HEK293 (cell line): ENCODE measurements around the gene ZNF577.
A peak's percentile ranks its signal among the peaks of the same experiment; 100 is the strongest.

Experiments
- EGR2 ChIP-seq: fragments of 450-650 bp; formaldehyde crosslinking; IDR thresholded peaks from 2 replicates; pipeline ENCODE4 v1.5.1; 2016; ENCODE audit warnings: low read depth, missing biosample characterization, missing genetic modification characterization
- GLIS2 ChIP-seq: fragments of 450-650 bp; formaldehyde crosslinking; IDR thresholded peaks from 2 replicates; pipeline ENCODE4 v1.5.1; 2016; ENCODE audit warnings: missing biosample characterization, missing genetic modification characterization
- HOXD13 ChIP-seq: sonication (generic); formaldehyde crosslinking; IDR thresholded peaks from 2 replicates; pipeline ENCODE4 v1.8.0; 2022; ENCODE audit warnings: missing genetic modification reagents, borderline replicate concordance
- KLF10 ChIP-seq: fragments of 450-650 bp; IDR thresholded peaks from 2 replicates; pipeline ENCODE4 v1.5.1; 2018; ENCODE audit warnings: missing biosample characterization, mild to moderate bottlenecking, missing genetic modification characterization
- KLF9 ChIP-seq: fragments of 450-650 bp; formaldehyde crosslinking; IDR thresholded peaks from 2 replicates; pipeline ENCODE4 v1.5.1; 2016; ENCODE audit warnings: missing biosample characterization, missing genetic modification characterization, low read depth
- SP3 ChIP-seq: fragments of 450-650 bp; formaldehyde crosslinking; IDR thresholded peaks from 2 replicates; pipeline ENCODE4 v1.5.1; 2016; ENCODE audit warnings: missing biosample characterization, missing genetic modification characterization
- SP7 ChIP-seq: fragments of 450-650 bp; formaldehyde crosslinking; IDR thresholded peaks from 2 replicates; pipeline ENCODE4 v1.5.1; 2016; ENCODE audit warnings: missing biosample characterization, missing genetic modification characterization
- YY1 ChIP-seq: fragments of 450-650 bp; formaldehyde crosslinking; IDR thresholded peaks from 2 replicates; pipeline ENCODE4 v1.5.1; 2018; ENCODE audit warnings: missing biosample characterization, missing genetic modification characterization
- ZBTB48 ChIP-seq: fragments of 450-650 bp; formaldehyde crosslinking; IDR thresholded peaks from 2 replicates; pipeline ENCODE4 v1.5.1; 2016; ENCODE audit warnings: missing biosample characterization, missing genetic modification characterization
- ZFP69B ChIP-seq: fragments of 450-650 bp; formaldehyde crosslinking; IDR thresholded peaks from 2 replicates; pipeline ENCODE4 v1.5.1; 2016; ENCODE audit warnings: missing biosample characterization, missing genetic modification characterization
- ZNF140 ChIP-seq: fragments of 450-650 bp; formaldehyde crosslinking; IDR thresholded peaks from 2 replicates; pipeline ENCODE4 v1.5.1; 2016; ENCODE audit warnings: missing biosample characterization, missing genetic modification characterization
- ZNF2 ChIP-seq: fragments of 450-650 bp; formaldehyde crosslinking; IDR thresholded peaks from 2 replicates; pipeline ENCODE4 v1.5.1; 2016; ENCODE audit warnings: missing biosample characterization, missing genetic modification characterization
- ZNF362 ChIP-seq: fragments of 450-650 bp; formaldehyde crosslinking; IDR thresholded peaks from 2 replicates; pipeline ENCODE4 v1.5.1; 2016; ENCODE audit warnings: missing biosample characterization, missing genetic modification characterization
- ZNF398 ChIP-seq: fragments of 450-650 bp; formaldehyde crosslinking; IDR thresholded peaks from 2 replicates; pipeline ENCODE4 v1.5.1; 2017; ENCODE audit warnings: missing biosample characterization, missing genetic modification characterization
- ZNF426 ChIP-seq: fragments of 450-650 bp; formaldehyde crosslinking; IDR thresholded peaks from 2 replicates; pipeline ENCODE4 v1.5.1; 2017; ENCODE audit warnings: missing biosample characterization, missing genetic modification characterization, mild to moderate bottlenecking, inconsistent platforms, moderate library complexity
- ZNF433 ChIP-seq: fragments of 450-650 bp; formaldehyde crosslinking; IDR thresholded peaks from 2 replicates; pipeline ENCODE4 v1.5.1; 2016; ENCODE audit warnings: missing biosample characterization, missing genetic modification characterization, low read depth
- ZNF518A ChIP-seq: fragments of 450-650 bp; formaldehyde crosslinking; conservative IDR thresholded peaks from 2 replicates; pipeline ENCODE4 v1.5.1; 2016; ENCODE audit warnings: low read depth, missing biosample characterization, missing genetic modification characterization
- TF ChIP-seq, protein P1 (sequence below): fragments of 450-650 bp; formaldehyde crosslinking; IDR thresholded peaks from 2 replicates; pipeline ENCODE4 v1.5.1; 2016; ENCODE audit warnings: missing biosample characterization, missing genetic modification characterization
- TF ChIP-seq, protein P2 (sequence below): fragments of 450-650 bp; formaldehyde crosslinking; IDR thresholded peaks from 2 replicates; pipeline ENCODE4 v1.5.1; 2016; ENCODE audit warnings: missing biosample characterization, missing genetic modification characterization
- TF ChIP-seq, protein P3 (sequence below): fragments of 450-650 bp; formaldehyde crosslinking; IDR thresholded peaks from 2 replicates; pipeline ENCODE4 v1.5.1; 2017; ENCODE audit warnings: missing biosample characterization, missing genetic modification characterization
- TF ChIP-seq, protein P4 (sequence below): fragments of 450-650 bp; formaldehyde crosslinking; IDR thresholded peaks from 2 replicates; pipeline ENCODE4 v1.5.1; 2016; ENCODE audit warnings: missing biosample characterization, missing genetic modification characterization

The ZNF577 gene

DNA sequence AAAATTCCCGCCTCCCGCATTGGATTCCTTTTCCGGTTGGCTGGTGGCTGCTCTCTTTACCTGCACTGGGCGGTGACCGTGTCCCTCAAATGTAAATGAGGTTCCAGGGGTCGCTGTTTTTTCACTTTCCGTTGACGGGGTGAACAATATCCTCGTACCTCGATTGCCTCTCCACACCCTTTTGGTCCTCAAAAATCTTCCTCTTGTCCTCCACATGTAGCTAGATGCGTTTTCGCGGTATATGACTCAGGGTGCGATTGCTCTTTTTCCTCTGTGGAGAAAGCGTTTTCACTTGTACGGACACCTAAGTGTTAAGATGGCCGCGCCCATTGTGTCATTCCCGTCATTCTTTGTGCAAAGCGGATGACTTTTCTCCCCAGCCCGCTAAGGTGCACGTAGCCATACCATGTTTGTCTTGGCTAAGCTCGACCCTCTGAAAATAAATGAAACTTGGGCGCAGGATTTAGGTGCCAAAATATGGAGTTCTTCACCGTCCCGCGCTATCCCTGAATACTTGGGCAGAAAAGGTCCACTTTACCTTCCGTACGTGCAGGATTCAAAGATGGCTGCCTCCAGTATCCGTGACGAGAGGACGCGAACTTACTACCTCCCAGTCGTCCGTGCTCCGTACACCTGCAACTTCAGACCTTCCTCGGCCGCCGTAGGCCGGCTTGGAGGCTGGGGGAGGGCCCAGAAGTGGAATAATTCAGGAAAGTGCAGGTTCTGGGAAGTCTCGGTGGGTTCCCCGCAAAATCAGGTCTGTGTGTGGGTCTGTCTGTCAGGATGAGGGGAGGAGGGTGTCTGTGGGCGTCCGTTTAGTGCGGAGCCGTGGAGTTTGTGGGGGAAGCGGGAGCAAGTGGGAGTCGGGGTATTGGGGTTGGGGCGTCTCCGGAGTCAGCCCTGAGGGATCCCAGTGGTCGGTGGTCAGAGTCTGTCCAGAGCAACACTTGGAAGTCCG, 39.3 kb upstream of the ZNF577 start, which contains the start of gene ZNF613 (continued):
- TF ChIP-seq ZNF518A (peak; percentile 69; the same call in 1 of the 2 replicates), ZNF398 (tag by site-specific recombination) (peak; percentile 68), ZBTB48 (tag by site-specific recombination) (peak; percentile 86), ZNF362 (tag by site-specific recombination) (peak; percentile 94), ZNF433 (tag by site-specific recombination) (no peak), SP7 (tag by site-specific recombination) (0 out of 2 replicates have a peak, but pooled peaks have one; percentile 15), GLIS2 (tag by site-specific recombination) (0 out of 2 replicates have a peak, but pooled peaks have one; percentile 20), KLF9 (tag by site-specific recombination) (peak; percentile 13; the same call in 1 of the 2 replicates), ZNF426 (tag by site-specific recombination) (no peak), EGR2 (peak; percentile 62; the same call in 1 of the 2 replicates), SP3 (tag by site-specific recombination) (peak; percentile 70), ZNF140 (tag by site-specific recombination) (peak; percentile 2; the same call in 1 of the 2 replicates), KLF10 (tag by site-specific recombination) (no peak), YY1 (tag by site-specific recombination) (peak; percentile 94), ZNF2 (tag by site-specific recombination) (0 out of 2 replicates have a peak, but pooled peaks have one; percentile 63), HOXD13 (CRISPR knock-in tag) (0 out of 2 replicates have a peak, but pooled peaks have one; percentile 30), ZFP69B (no peak; the same call in 1 of the 2 replicates)
- TF ChIP-seq, protein P1, sequence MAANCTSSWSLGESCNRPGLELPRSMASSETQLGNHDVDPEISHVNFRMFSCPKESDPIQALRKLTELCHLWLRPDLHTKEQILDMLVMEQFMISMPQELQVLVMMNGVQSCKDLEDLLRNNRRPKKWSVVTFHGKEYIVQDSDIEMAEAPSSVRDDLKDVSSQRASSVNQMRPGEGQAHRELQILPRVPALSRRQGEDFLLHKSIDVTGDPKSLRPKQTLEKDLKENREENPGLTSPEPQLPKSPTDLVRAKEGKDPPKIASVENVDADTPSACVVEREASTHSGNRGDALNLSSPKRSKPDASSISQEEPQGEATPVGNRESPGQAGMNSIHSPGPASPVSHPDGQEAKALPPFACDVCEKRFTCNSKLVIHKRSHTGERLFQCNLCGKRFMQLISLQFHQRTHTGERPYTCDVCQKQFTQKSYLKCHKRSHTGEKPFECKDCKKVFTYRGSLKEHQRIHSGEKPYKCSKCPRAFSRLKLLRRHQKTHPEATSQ (tag by site-specific recombination): no peak
- TF ChIP-seq, protein P2, sequence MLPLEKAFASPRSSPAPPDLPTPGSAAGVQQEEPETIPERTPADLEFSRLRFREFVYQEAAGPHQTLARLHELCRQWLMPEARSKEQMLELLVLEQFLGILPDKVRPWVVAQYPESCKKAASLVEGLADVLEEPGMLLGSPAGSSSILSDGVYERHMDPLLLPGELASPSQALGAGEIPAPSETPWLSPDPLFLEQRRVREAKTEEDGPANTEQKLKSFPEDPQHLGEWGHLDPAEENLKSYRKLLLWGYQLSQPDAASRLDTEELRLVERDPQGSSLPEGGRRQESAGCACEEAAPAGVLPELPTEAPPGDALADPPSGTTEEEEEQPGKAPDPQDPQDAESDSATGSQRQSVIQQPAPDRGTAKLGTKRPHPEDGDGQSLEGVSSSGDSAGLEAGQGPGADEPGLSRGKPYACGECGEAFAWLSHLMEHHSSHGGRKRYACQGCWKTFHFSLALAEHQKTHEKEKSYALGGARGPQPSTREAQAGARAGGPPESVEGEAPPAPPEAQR (tag by site-specific recombination): no peak
- TF ChIP-seq, protein P3, sequence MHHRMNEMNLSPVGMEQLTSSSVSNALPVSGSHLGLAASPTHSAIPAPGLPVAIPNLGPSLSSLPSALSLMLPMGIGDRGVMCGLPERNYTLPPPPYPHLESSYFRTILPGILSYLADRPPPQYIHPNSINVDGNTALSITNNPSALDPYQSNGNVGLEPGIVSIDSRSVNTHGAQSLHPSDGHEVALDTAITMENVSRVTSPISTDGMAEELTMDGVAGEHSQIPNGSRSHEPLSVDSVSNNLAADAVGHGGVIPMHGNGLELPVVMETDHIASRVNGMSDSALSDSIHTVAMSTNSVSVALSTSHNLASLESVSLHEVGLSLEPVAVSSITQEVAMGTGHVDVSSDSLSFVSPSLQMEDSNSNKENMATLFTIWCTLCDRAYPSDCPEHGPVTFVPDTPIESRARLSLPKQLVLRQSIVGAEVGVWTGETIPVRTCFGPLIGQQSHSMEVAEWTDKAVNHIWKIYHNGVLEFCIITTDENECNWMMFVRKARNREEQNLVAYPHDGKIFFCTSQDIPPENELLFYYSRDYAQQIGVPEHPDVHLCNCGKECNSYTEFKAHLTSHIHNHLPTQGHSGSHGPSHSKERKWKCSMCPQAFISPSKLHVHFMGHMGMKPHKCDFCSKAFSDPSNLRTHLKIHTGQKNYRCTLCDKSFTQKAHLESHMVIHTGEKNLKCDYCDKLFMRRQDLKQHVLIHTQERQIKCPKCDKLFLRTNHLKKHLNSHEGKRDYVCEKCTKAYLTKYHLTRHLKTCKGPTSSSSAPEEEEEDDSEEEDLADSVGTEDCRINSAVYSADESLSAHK: no peak
- TF ChIP-seq, protein P4, sequence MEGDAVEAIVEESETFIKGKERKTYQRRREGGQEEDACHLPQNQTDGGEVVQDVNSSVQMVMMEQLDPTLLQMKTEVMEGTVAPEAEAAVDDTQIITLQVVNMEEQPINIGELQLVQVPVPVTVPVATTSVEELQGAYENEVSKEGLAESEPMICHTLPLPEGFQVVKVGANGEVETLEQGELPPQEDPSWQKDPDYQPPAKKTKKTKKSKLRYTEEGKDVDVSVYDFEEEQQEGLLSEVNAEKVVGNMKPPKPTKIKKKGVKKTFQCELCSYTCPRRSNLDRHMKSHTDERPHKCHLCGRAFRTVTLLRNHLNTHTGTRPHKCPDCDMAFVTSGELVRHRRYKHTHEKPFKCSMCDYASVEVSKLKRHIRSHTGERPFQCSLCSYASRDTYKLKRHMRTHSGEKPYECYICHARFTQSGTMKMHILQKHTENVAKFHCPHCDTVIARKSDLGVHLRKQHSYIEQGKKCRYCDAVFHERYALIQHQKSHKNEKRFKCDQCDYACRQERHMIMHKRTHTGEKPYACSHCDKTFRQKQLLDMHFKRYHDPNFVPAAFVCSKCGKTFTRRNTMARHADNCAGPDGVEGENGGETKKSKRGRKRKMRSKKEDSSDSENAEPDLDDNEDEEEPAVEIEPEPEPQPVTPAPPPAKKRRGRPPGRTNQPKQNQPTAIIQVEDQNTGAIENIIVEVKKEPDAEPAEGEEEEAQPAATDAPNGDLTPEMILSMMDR (tag by site-specific recombination): peak; percentile 53
